ENCODE measurements around the gene TAC1. TPM values are rescaled to one million over a fixed set of nuclear protein-coding genes. Genes with fewer than 3 reads are reported as not detected.

Gene TAC1
- not detected for total RNA-seq

GRCh38 chr7:97731736-97732564 lies at the start of gene TAC1:
Gene TAC1, plus strand, starts transcription at chr7:97732086. Its CDS starts 527 bp downstream, at chr7:97732613.

Other genes with a start within 250 kb of the TAC1 start
- 10 to 100 TPM; 49.4 to 54.6 TPM for gene ASNS, start 140.3 kb downstream of the TAC1 start, total RNA-seq